Fibroblast of skin of scalp (primary cell): ENCODE results near the gene YAF2.

ENCODE experiments used
- DNase-seq: peaks from one replicate; pipeline ENCODE4 v3.0.0-alpha.2; 2013

Gene YAF2

DNA sequence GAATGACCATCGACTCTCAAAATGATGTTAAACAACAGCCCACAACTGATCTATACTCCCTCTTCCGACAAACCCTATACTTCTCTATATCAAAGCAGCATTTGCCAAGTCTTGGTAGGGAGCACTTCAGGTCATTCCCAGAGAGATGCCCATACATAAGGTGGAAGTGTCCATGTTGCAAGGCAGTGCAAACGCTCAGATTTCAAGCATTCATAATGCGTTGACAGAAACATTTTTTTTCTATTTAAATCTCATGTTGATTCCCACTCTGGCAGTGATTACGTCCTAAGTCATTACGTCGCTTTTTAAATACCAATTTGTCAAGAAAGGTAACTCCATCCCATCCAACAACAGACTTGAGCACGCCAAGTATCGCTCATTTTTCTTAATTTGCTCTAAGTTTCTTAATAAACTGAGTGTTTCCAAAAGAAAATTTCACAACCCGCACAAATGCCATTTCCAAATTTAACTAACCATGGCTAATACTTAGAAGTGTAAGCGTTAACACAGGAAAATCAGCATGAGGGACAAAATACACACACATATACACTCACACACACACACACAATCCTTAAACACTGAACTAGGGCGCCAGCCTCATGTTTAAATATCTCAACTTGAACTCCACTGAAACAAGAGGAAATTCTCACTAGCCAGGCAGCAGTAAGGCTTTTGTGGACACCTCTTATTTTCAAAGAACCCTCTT lies 94.4 kb downstream of the YAF2 start:
- peak; percentile 23 for DNase-seq

DNA sequence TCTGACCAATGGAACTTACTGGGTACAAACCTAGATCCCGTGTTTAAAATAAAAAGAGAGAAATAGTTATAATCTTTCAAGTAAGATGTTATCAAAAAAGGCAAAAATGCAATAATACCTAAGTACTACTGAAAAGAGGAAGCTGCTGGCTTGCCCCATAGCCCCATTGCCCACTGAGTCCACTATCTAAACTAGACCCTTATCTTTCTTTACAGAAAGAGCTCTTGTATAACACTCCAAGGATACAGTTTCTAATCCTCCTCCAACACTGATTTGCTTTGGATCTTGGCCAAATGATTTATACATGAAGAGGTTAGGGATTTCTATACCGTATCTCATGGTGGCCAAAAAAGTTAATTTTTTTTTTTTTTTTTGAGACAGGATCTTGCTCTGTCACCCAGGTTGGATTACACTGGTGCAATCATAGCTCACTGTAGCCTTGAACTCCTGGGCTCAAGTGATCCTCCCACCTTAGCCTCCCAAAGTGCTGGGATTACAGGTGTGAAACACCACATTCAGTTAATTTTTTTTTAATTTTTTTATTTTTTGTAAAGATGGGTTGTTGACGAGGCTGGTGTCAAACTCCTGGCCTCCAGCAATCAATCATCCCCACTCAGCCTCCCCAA lies 96.0 kb downstream of the YAF2 start:
- DNase-seq = no peak

DNA sequence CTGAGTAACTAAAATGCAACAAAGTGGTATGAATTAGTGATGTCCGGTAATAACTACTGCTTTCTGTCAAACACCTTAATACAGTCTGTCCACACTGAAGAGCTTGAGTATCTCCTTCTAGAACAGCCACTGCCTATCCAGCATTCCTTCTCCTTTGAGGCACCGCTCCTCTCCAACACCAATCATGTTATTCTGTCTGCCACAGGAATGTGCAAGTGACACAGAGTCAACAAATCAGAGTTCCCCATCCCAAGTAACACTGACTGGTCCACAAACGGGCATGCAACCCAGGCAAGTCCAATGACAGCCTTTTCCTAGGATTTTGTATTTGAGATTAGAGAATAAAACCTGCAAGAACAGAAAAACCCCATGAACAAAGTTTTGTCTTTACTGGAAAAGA lies 97.1 kb downstream of the YAF2 start:
- peak; percentile 75 for DNase-seq

DNA sequence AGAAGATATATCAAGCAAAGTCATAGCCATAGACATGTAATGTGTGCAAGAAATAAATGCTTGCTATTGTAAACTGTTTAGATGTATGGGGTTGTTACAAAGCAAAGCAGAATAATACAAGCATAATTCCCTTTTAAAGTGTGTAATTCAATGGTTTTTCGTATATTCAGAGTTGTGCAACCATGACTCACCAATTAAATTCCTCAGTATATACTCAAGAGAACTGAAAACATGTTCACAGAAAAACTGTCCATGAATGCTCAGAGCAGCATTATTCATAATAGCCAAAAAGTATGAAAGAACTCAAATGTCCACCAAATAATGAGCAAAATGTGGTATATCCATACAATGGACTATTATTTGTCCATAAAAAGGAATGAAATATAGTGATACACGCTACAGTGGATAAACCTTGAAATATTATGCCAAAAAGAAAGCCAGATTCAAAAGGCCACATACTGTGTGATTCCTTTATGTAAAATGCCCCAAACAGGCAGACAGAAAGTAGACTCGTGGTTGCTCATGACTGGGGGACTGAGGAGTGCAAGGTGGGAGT lies 102.7 kb downstream of the YAF2 start:
- peak; percentile 76 for DNase-seq

DNA sequence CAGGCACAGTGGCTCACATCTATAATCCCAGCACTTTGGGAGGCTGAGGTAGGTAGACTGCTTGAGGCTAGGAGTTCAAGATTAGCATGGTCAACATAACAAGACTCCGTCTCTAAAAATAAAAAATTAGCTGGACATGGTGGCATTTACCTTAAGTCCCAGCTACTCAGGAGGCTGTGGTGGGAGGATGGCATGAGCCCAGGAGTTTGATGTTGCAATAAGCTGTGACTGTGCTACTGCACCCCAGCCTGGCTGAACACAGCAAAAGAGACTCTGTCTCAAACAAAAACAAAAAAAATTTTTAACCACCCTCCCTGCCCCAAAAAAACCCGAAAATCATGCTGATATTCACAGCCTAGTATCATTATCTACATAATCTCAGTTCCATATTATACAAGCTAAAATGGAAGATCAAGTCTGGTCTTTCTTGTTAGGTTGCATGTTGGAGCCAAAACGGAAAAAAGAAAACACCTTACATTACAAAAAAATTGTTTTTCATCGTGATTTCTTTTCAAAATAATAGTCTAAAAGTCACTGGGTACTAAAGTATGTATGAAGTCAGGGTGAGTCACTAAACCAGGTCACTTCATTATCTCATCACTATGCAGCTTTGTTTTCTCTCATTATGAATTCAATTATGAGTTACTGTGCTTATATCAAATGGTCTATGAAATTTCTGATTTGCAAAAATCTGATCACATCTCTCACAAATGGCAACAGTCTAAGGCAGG lies 107.2 kb downstream of the YAF2 start:
- peak; percentile 36 for DNase-seq

DNA sequence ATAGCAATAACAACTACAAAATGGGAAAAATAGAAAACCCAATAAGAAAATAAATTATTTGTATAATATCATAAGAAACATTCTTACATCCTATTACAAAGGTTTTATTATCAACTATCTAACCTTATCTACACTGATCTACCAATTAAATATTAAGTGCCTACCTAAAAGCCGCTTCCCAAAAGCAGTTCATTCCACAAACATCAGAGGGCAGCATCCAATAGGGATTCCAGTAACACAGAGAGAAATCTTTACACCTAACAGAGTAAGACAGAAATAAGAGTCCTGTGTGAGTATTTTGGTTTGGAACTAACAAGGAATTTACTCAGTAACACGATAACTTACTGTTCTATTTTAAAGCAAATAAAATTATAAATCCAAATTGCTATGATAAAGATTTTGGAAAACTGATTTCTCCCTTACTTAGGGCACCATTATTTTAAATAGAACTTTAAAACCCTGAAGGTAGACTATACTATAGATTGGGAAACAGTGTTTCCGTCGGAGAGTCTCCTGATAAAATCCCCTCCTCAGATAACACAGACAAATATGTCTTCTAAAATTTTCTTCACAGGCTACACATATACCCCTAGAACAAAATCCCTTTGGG lies 108.3 kb downstream of the YAF2 start:
- DNase-seq = peak; percentile 75

DNA sequence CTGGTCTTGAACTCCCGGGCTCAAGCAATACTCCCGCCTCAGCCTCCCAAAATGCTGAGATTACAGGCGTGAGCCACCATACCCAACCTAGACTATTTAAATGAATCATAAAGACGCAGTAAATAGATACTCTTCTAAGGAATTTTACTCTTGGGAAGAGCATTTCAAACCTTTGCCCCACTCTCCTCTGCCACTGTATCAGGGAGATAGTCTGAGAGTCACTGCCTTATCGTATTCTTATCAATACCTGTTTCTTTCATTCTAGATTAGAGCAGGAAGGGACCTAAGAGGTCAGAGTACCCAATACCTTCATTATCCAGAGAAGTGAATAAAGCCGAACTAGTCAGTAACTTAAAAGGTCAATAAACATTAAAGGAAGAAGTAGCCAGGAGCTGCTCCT lies 109.2 kb downstream of the YAF2 start:
- DNase-seq = no peak

DNA sequence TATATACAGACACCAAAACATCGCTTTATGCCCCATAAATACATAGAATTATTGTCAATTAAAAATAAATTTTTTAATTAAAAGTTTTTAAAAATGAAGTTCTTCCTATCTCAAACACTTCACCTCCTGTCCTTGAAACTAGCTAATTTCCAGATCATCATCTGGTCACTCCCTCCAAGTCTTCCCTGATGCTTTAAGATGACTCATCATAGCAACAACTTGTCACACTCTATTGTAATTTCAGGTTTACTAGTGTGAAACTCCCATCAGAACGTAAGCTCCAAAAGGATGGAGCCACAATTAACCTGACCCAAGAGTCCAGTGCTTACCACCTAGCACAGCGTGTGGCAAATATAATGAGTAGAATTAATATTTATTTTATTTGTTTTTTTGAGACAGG lies 109.7 kb downstream of the YAF2 start:
- no peak for DNase-seq

DNA sequence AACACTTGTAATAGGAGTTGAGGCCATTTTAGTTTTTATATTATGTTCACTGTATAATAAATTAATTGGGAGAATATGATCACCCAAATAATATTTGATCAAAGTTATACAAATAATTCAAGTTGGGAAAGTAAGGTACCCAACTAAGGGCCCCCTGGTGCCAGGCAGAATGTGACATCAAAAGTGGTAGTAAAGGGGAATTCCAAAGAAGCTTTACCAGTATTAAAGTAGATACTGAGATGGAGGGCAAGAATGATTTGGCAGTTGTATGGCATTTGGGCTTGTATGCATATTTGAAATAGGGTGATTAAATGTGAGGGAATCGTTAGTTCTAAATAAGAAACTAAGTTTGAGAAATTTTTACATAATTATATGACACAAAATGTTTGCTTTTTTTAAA lies 111.1 kb downstream of the YAF2 start:
- no peak for DNase-seq

DNA sequence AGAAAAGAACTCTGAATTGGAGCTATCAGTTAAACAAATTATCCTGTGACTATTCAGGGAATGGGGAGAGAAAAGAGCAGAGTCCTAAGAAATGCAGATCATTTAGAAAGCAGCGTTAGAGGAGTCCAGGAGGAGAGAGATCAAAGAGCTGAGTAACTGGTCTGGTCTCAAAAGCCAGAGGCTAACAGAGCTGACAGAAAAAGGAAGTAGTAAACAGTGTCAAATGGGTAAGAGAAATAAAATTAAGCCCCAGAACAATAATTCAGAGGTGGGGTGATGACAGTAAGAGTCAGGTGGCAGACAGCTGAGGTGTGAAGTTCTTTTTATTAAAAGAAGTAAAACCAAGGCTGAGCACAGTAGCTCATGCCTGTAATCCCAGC lies 112.7 kb downstream of the YAF2 start:
- DNase-seq = no peak

DNA sequence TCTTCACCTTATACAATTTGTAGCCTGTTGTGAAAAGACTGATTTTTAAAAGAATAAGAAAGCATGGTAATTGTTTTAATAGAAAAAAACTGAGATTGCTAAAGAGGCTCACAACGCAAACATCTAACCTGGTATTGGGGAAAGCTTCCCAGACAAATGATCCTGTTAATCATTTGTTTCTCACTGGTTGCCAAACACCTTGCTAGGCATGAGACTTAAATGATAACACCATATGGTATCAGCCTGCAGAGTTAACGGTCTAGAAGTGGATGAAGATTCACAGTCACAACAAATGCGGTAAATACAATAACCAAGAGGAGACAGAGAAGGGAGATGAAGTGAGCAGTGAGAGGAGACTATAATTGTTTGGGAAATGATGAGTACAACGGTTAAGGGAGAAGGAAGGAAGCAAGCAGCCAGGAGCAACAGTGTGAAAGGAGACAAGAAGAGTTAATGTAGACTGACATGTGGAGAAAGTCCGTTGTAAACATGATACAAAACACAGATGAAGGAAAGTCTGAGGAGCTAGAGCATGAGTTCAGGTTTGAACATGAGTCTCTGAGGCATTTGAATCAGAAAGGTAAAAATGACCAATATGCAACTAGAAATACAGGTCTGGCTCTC lies 113.2 kb downstream of the YAF2 start:
- DNase-seq = no peak

DNA sequence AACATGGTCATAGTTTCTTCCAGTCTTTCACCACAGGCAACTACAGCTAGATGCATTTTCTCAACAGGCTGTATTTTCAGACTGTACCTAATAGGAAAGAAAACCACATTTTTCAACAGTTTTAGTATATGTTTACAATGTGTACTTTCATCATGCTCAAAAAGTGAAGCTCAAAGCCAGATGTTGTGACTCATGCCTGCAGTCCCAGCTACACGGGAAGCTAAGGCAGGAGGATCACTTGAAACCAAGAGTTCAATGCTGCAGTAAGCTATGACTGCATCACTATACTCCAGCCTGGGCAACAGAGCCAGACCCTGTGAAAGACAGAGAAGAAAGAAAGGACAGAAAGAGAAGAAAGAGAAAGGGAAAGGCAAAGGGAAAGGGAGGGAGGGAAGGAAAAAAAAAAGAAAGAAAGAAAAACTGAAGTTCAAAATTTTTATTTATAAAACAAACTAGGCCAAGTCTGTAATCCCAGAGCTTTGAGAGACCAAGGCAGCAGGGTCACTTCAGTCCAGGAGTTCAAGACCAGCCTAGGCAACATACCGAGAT lies 118.9 kb downstream of the YAF2 start:
- DNase-seq = peak; percentile 76

DNA sequence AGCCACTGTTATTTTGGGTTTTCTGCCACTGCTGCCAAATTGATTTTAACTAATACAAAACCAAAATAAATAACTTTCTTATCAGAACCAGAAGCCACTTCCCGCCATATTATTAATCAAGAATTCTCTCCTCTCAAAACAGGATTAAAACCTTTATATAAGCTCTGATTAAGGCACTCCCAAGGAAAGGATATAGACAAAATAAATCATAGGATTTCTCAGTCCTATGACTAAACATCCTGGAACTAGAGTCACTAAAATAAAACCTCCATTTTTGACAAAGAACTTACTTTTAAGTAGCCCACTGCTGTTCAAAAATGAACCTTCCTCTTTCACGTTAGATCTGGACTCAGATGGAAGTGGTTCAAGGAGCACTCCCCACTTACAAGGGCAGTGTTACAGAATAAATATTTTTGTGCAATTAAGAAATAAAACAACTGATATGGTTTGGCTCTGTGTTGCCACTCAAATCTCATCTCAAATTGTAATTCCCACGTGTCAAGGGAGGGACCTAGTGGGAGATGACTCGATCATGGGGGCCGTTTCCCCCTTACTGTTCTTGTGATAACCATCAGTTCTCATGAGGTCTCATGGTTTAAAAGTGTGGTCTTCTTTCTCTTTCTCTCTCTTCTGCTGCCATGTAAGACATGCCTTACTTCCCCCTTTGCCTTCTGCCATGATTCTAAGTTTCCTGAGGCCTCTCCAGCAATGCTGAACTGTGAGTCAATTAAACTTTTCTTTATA lies 119.7 kb downstream of the YAF2 start:
- no peak for DNase-seq

DNA sequence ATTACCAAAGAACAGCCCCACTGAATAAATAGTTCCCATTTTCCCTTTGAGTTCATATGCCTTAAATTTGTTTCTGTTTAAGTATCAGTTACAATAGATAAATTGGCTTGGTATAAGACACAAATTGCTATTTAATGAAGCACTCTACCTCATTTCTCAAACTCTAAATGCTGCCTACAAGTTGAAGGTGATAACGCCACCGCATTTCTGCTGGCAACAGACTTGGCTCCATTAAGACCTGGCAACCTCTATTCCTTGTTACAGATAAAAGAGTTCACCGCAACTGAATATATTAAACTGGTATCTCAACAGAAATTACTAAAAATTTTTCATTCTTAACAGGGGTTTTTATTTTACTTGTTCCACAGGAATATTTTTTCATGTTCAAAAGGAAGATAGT lies 129.0 kb downstream of the YAF2 start:
- DNase-seq = no peak
